OCI-LY7 (cell line): ENCODE measurements around the gene CGA. TPM values are rescaled to one million over a fixed set of nuclear protein-coding genes. Genes with fewer than 3 reads are reported as not detected.

Experiments used
- BruUV-seq: library from RNA; stranded (reverse); fragments of 400-500 nt; replicated peaks from 2 replicates; lab custom pipeline; 2021; lab: Mats Ljungman, UMichigan
- CTCF ChIA-PET: fragments of 300-600 bp; sonication (Branson Sonifier 250); formaldehyde crosslinking; loops from one replicate; lab custom pipeline; 2022; ENCODE audit warnings: antibody characterized with exemption; ENCODE audit not compliant: unreplicated experiment; lab: Charles Lee
- POLR2A ChIA-PET: fragments of 300-600 bp; sonication (Branson Sonifier 250); formaldehyde crosslinking; loops from one replicate; lab custom pipeline; 2022; ENCODE audit warnings: antibody characterized with exemption; lab: Charles Lee
- DNase-seq: peaks from one replicate; pipeline ENCODE4 v3.0.0-alpha.2; 2015; ENCODE audit warnings: low spot score
- H2AFZ ChIP-seq: fragments of 200-600 bp; sonication (generic), shearing (Covaris generic); 2 replicates; pipeline ENCODE4 v1.6.1; 2014; ENCODE audit warnings: mild to moderate bottlenecking, antibody characterized with exemption, low read length, moderate library complexity
- H3K27ac ChIP-seq: fragments of 200-600 bp; sonication (generic); 2 replicates; pipeline ENCODE4 v1.5.1; 2014; ENCODE audit warnings: mixed run types, low read depth, mild to moderate bottlenecking, moderate library complexity, low read length, inconsistent platforms; ENCODE audit not compliant: poor library complexity, severe bottlenecking
- H3K36me3 ChIP-seq: fragments of 200-600 bp; sonication (generic); 2 replicates; pipeline ENCODE4 v1.6.1; 2014; ENCODE audit warnings: mild to moderate bottlenecking, antibody characterized with exemption, low read length, moderate library complexity, mixed read lengths; ENCODE audit not compliant: insufficient read depth
- H3K4me1 ChIP-seq: fragments of 200-600 bp; sonication (generic); 2 replicates; pipeline ENCODE4 v1.5.1; 2014; ENCODE audit warnings: mild to moderate bottlenecking, low read length; ENCODE audit not compliant: insufficient read depth, poor library complexity, severe bottlenecking
- H3K4me2 ChIP-seq: fragments of 200-600 bp; sonication (generic); 2 replicates; pipeline ENCODE4 v1.6.1; 2014; ENCODE audit warnings: mild to moderate bottlenecking, low read length
- H3K4me3 ChIP-seq: fragments of 200-600 bp; sonication (generic); 2 replicates; pipeline ENCODE4 v1.5.1; 2014; ENCODE audit warnings: mild to moderate bottlenecking, low read depth, low read length; ENCODE audit not compliant: poor library complexity, severe bottlenecking
- H3K79me2 ChIP-seq: fragments of 200-600 bp; sonication (generic); 2 replicates; pipeline ENCODE4 v1.6.1; 2016; ENCODE audit warnings: low read depth, mild to moderate bottlenecking, low read length, moderate library complexity, mixed read lengths; ENCODE audit not compliant: insufficient read depth
- H3K9me2 ChIP-seq: fragments of 200-600 bp; sonication (generic); 2 replicates; pipeline ENCODE4 v1.6.1; 2016; ENCODE audit warnings: mild to moderate bottlenecking, low read length, mixed read lengths; ENCODE audit not compliant: insufficient read depth
- H3K9me3 ChIP-seq: fragments of 200-600 bp; sonication (generic); 2 replicates; pipeline ENCODE4 v1.6.1; 2014; ENCODE audit warnings: mild to moderate bottlenecking, mixed run types, low read length, mixed read lengths
- H4K20me1 ChIP-seq: fragments of 200-600 bp; sonication (generic); 2 replicates; pipeline ENCODE4 v1.6.1; 2014; ENCODE audit warnings: mild to moderate bottlenecking, antibody characterized with exemption, low read length, moderate library complexity, mixed read lengths; ENCODE audit not compliant: insufficient read depth
- CTCF ChIP-seq: fragments of 200-600 bp; sonication (generic); conservative IDR thresholded peaks from 2 replicates; pipeline ENCODE4 v1.5.1; 2014; ENCODE audit warnings: mild to moderate bottlenecking, antibody characterized with exemption, low read length, moderate library complexity, mixed read lengths
- EZH2phosphoT487 ChIP-seq: fragments of 200-600 bp; sonication (generic); IDR thresholded peaks from 2 replicates; pipeline ENCODE4 v1.6.1; 2018; ENCODE audit warnings: low read depth, borderline replicate concordance, mild to moderate bottlenecking, mixed run types, antibody characterized with exemption, low read length, moderate library complexity, mixed read lengths
- intact Hi-C: fragments of 100-400 bp; cut with micrococcal nuclease; formaldehyde crosslinking; loops from one replicate; pipeline ENCODE4 v1.10.0; 2022; ENCODE audit not compliant: unreplicated experiment
- total RNA-seq, 2 experiments: library from RNA; depleted of rRNA in 1 of 2; stranded (reverse); fragments of >200 nt in 1 of 2; shearing (Covaris generic) in 1 of 2; gene quantifications; 2 replicates each; pipeline ENCODE4 v1.2.3, GENCODE V29; 2014 to 2022

The CGA gene
- total RNA-seq, 2 experiments from 2014 or later = not detected

GRCh38 chr6:87089135-87089534 lies 5.8 kb downstream of the CGA start:
- TF ChIP-seq CTCF (no peak), EZH2phosphoT487 (no peak)
- CTCF ChIA-PET = no interaction called here
- no peak overlapping the region for H3K4me3 ChIP-seq
- no peaks in the 10 kb centered on the region for H3K79me2 ChIP-seq
- intact Hi-C loops = no loop called here
- H3K4me2 ChIP-seq = no peak overlapping the region
- no peaks in the 10 kb centered on the region for H3K9me3 ChIP-seq
- no peaks in the 10 kb centered on the region for H3K36me3 ChIP-seq
- no peaks in the 10 kb centered on the region for H4K20me1 ChIP-seq
- DNase-seq = no peak
- POLR2A ChIA-PET = no interaction called here
- H2AFZ ChIP-seq = no peak overlapping the region
- H3K9me2 ChIP-seq = no peaks in the 10 kb centered on the region
- BruUV-seq = no TSS peak
- H3K27ac ChIP-seq = no peak overlapping the region
- no peaks in the 10 kb centered on the region for H3K4me1 ChIP-seq

GRCh38 chr6:87088076-87088475 lies 6.8 kb downstream of the CGA start:
- H3K79me2 ChIP-seq = no peaks in the 10 kb centered on the region
- H3K4me1 ChIP-seq = no peaks in the 10 kb centered on the region
- H2AFZ ChIP-seq = no peak overlapping the region
- TF ChIP-seq EZH2phosphoT487 (no peak), CTCF (no peak)
- intact Hi-C loops = no loop called here
- no peak for DNase-seq
- POLR2A ChIA-PET = interaction anchor here (0.6 to 1.1 kb wide), 3 partner anchors 12 to 1831 kb away, joined by 3 to 4 read pairs (median 4); no protein-coding TSS in a partner anchor
- no peak overlapping the region for H3K4me3 ChIP-seq
- no peaks in the 10 kb centered on the region for H3K36me3 ChIP-seq
- H3K9me2 ChIP-seq = no peaks in the 10 kb centered on the region
- no peaks in the 10 kb centered on the region for H4K20me1 ChIP-seq
- no peak overlapping the region for H3K4me2 ChIP-seq
- no TSS peak for BruUV-seq
- CTCF ChIA-PET = interaction anchor here (1.5 kb wide), 1 partner anchor 9 kb away, joined by 3 read pairs; no protein-coding TSS in a partner anchor
- H3K9me3 ChIP-seq = no peaks in the 10 kb centered on the region
- no peak overlapping the region for H3K27ac ChIP-seq

- Histone ChIP-seq H3K9me3 (no peaks in the 10 kb centered on the region), H3K4me1 (no peaks in the 10 kb centered on the region), H3K27ac (no peak overlapping the region), H3K9me2 (no peaks in the 10 kb centered on the region), H3K4me2 (no peak overlapping the region), H3K36me3 (no peaks in the 10 kb centered on the region), H2AFZ (no peak overlapping the region), H3K4me3 (no peak overlapping the region), H4K20me1 (no peaks in the 10 kb centered on the region), H3K79me2 (no peaks in the 10 kb centered on the region)
- intact Hi-C loops = no loop called here
- TF ChIP-seq EZH2phosphoT487 = no peak
- no peak for TF ChIP-seq CTCF
- DNase-seq = no peak
- ChIA-PET CTCF (no interaction called here), POLR2A (no interaction called here)
- BruUV-seq = no TSS peak
These were observed 12.7 kb downstream of the CGA start for GRCh38 chr6:87082160-87082721.
